NT2/D1 (cell line): Measurements from ENCODE around the gene HHATL.
A peak's percentile ranks its signal among the peaks of the same experiment; 100 is the strongest.

Experiments used
- DNase-seq: peaks from one replicate; pipeline ENCODE4 v3.0.0-alpha.2; 2011; ENCODE audit warnings: low read depth, low spot score
- H3K27me3 ChIP-seq: 2 replicates; pipeline ENCODE4 v1.6.0; 2011; ENCODE audit warnings: mild to moderate bottlenecking; ENCODE audit not compliant: insufficient read length, insufficient read depth
- H3K36me3 ChIP-seq: 2 replicates; pipeline ENCODE4 v1.6.1; 2011; ENCODE audit warnings: mild to moderate bottlenecking, low read length, mixed read lengths; ENCODE audit not compliant: insufficient read depth, insufficient read length
- H3K4me1 ChIP-seq: 2 replicates; pipeline ENCODE4 v1.5.1; 2011; ENCODE audit not compliant: insufficient read depth, insufficient read length
- H3K4me3 ChIP-seq: 2 replicates; pipeline ENCODE4 v1.5.1; 2011; ENCODE audit warnings: low read depth; ENCODE audit not compliant: insufficient read length
- H3K9ac ChIP-seq: 2 replicates; pipeline ENCODE4 v1.6.0; 2011; ENCODE audit warnings: low read depth; ENCODE audit not compliant: insufficient read length
- H3K9me3 ChIP-seq: 2 replicates; pipeline ENCODE4 v1.5.1; 2011; ENCODE audit warnings: mild to moderate bottlenecking, low read length; ENCODE audit not compliant: insufficient read depth
- SUZ12 ChIP-seq: IDR thresholded peaks from 2 replicates; pipeline ENCODE4 v1.6.1; 2011; ENCODE audit not compliant: insufficient read length, insufficient read depth; ENCODE audit errors: extremely low read depth
- YY1 ChIP-seq: IDR thresholded peaks from 2 replicates; pipeline ENCODE4 v1.6.1; 2011; ENCODE audit not compliant: insufficient read length, insufficient read depth
- ZNF274 ChIP-seq: IDR thresholded peaks from 2 replicates; pipeline ENCODE4 v1.6.1; 2011; ENCODE audit warnings: mild to moderate bottlenecking, low read depth, low read length

HHATL gene

GRCh38 chr3:42663581-42664437, 38.8 kb downstream of the HHATL start:
- H3K4me1 ChIP-seq, result peaks cover 13% of the 10 kb centered on the region
- peaks cover 52% of the 10 kb centered on the region for H3K36me3 ChIP-seq
- DNase-seq, result no peak
- H3K9ac ChIP-seq, result no peak overlapping the region
- TF ChIP-seq SUZ12, result no peak
- TF ChIP-seq ZNF274, result no peak
- TF ChIP-seq YY1, result no peak
- no peak overlapping the region for H3K4me3 ChIP-seq
- peaks cover 5% of the 10 kb centered on the region; the same call in 1 of the 2 replicates for H3K9me3 ChIP-seq
- no peaks in the 10 kb centered on the region for H3K27me3 ChIP-seq

GRCh38 chr3:42662813-42663535, 39.6 kb downstream of the HHATL start:
- H3K4me1 ChIP-seq, result peaks cover 13% of the 10 kb centered on the region
- H3K9ac ChIP-seq, result no peak overlapping the region
- no peak overlapping the region for H3K4me3 ChIP-seq
- H3K9me3 ChIP-seq, result no peaks in the 10 kb centered on the region
- no peaks in the 10 kb centered on the region for H3K27me3 ChIP-seq
- peaks cover 61% of the 10 kb centered on the region for H3K36me3 ChIP-seq
- TF ChIP-seq ZNF274, result no peak
- DNase-seq, result no peak

GRCh38 chr3:42662037-42662812, 40.4 kb downstream of the HHATL start:
- Histone ChIP-seq H3K9ac (no peak overlapping the region), H3K27me3 (no peaks in the 10 kb centered on the region), H3K36me3 (peaks cover 64% of the 10 kb centered on the region), H3K4me3 (no peak overlapping the region), H3K9me3 (no peaks in the 10 kb centered on the region), H3K4me1 (peaks cover 6% of the 10 kb centered on the region)
- no peak for TF ChIP-seq SUZ12
- no peak for TF ChIP-seq ZNF274
- TF ChIP-seq YY1, result no peak
- no peak for DNase-seq

GRCh38 chr3:42661593-42662022, 41.0 kb downstream of the HHATL start:
- H3K27me3 ChIP-seq, result no peaks in the 10 kb centered on the region
- no peak for DNase-seq
- H3K9ac ChIP-seq, result no peak overlapping the region
- peaks cover 66% of the 10 kb centered on the region for H3K36me3 ChIP-seq
- TF ChIP-seq ZNF274, result no peak
- no peak for TF ChIP-seq SUZ12
- TF ChIP-seq YY1, result no peak
- H3K4me3 ChIP-seq, result no peak overlapping the region
- no peaks in the 10 kb centered on the region for H3K9me3 ChIP-seq
- peaks cover 4% of the 10 kb centered on the region for H3K4me1 ChIP-seq

DNA sequence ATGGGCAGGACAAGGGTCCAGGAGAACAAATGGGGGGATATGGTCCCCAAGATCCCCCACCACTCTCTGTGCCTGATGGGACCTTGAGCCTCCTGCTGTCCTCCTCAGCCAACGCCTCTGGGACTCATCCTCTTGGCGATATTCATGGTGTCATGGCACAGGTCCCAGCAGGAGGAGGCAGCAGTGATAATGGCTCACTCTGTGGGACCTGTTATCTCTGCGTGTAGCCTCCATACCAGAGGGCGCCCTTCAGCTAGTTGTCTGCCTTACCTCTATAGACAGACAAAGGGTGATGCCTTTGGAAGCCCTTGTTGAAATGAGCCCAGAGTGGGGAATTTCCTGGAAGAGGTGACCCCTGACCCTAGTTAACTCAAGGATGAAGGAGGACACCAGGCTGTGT, 41.7 kb downstream of the HHATL start:
- Histone ChIP-seq H3K9me3 (no peaks in the 10 kb centered on the region), H3K27me3 (no peaks in the 10 kb centered on the region), H3K9ac (no peak overlapping the region), H3K4me1 (peaks cover 7% of the 10 kb centered on the region), H3K36me3 (peaks cover 69% of the 10 kb centered on the region), H3K4me3 (no peak overlapping the region)
- no peak for DNase-seq
- no peak for TF ChIP-seq SUZ12
- TF ChIP-seq YY1, result no peak
- no peak for TF ChIP-seq ZNF274

- peak overlapping the region; percentile 27 for H3K9ac ChIP-seq
- H3K4me3 ChIP-seq, result no peak overlapping the region
- DNase-seq, result no peak
- H3K9me3 ChIP-seq, result no peaks in the 10 kb centered on the region
- peaks cover 9% of the 10 kb centered on the region for H3K4me1 ChIP-seq
- TF ChIP-seq YY1 (no peak), SUZ12 (no peak), ZNF274 (no peak)
- no peaks in the 10 kb centered on the region for H3K27me3 ChIP-seq
- H3K36me3 ChIP-seq, result peaks cover 68% of the 10 kb centered on the region
Observed at GRCh38 chr3:42660131-42660715, 42.4 kb downstream of the HHATL start.
